ENCODE measurements around the gene RNF25.

GRCh38 chr2:218709908-218710307 is 38.1 kb upstream of the RNF25 start:
- TF ChIP-seq CTCF (optimal IDR thresholded peaks at IDR 0.05 in 1 of 3, IDR thresholded peaks at IDR 0.05 in 1 of 3, conservative IDR thresholded peaks at IDR 0.05 in 1 of 3; ENCODE audit: extremely low read depth in 1 of 3, insufficient read depth in 2 of 3, low read length in 3 of 3) = no peak
- no peak for TF ChIP-seq EZH2 (IDR thresholded peaks at IDR 0.05; ENCODE audit: low read length)
